Breast epithelium (tissue), 4 donors: ENCODE results near the gene ZNF564. TPM values are rescaled to one million over a fixed set of nuclear protein-coding genes. Genes with fewer than 3 reads are reported as not detected.

Experiments used
- DNase-seq, 2 donors: peaks; one replicate each; pipeline ENCODE4 v3.0.0-alpha.2; 2019; ENCODE audit warnings: low spot score in 2 of 2
- H3K27ac ChIP-seq, 2 donors: fragments of 200-600 bp; sonication (generic) in 1 of 2; one replicate each; pipeline ENCODE4 v1.5.1; 2016 to 2019; ENCODE audit warnings: mild to moderate bottlenecking in 1 of 2
- H3K27me3 ChIP-seq, 2 donors: fragments of 200-600 bp; sonication (generic) in 1 of 2; one replicate each; pipeline versions ENCODE4 v1.5.1 to v1.6.0; 2017 to 2019; ENCODE audit warnings: control low read depth in 1 of 2, mild to moderate bottlenecking in 1 of 2
- H3K36me3 ChIP-seq: fragments of 200-600 bp; one replicate; pipeline ENCODE4 v1.5.1; 2019
- H3K4me1 ChIP-seq, 2 donors: fragments of 200-600 bp; sonication (generic); one replicate each; pipeline ENCODE4 v1.5.1; 2016 to 2019; ENCODE audit warnings: control low read depth in 1 of 2
- H3K4me3 ChIP-seq, 3 donors: fragments of 200-600 bp; sonication (generic); 1 replicate in 2 of 3; 2 replicates in 1 of 3; pipeline ENCODE4 v1.5.1; 2016 to 2019; ENCODE audit warnings: mild to moderate bottlenecking in 3 of 3, moderate library complexity in 2 of 3
- H3K9me3 ChIP-seq, 2 donors: fragments of 200-600 bp; sonication (generic) in 1 of 2; one replicate each; pipeline ENCODE4 v1.5.1; 2016 to 2019; ENCODE audit warnings: control low read depth in 1 of 2
- CTCF ChIP-seq, 3 donors: fragments of 450-650 bp; IDR thresholded peaks; one replicate each; pipeline ENCODE4 v1.5.1; 2016 to 2017; ENCODE audit warnings: antibody characterized with exemption in 3 of 3, mild to moderate bottlenecking in 3 of 3, moderate library complexity in 3 of 3
- POLR2A ChIP-seq: fragments of 450-650 bp; IDR thresholded peaks from one replicate; pipeline ENCODE4 v1.6.1; 2016; ENCODE audit warnings: antibody characterized with exemption, mild to moderate bottlenecking, moderate library complexity
- POLR2AphosphoS5 ChIP-seq, 3 donors: sonication (generic); formaldehyde crosslinking; IDR thresholded peaks; one replicate each; pipeline ENCODE4 v1.6.1; 2017; ENCODE audit warnings: antibody characterized with exemption in 3 of 3
- intact Hi-C: fragments of 100-400 bp; cut with DNase I; formaldehyde crosslinking; loops from one replicate; pipeline ENCODE4 v1.15.1; 2023; ENCODE audit warnings: low total_unique reads
- total RNA-seq, 3 donors: library from RNA; depleted of rRNA; stranded (reverse); fragments of >200 nt; gene quantifications; one replicate each; pipeline ENCODE4 v1.1.0, GENCODE V29; 2016

ZNF564 gene
- total RNA-seq, 3 donors from 2014 or later, result 14.7 to 25.8 (median 18.7) TPM

DNA sequence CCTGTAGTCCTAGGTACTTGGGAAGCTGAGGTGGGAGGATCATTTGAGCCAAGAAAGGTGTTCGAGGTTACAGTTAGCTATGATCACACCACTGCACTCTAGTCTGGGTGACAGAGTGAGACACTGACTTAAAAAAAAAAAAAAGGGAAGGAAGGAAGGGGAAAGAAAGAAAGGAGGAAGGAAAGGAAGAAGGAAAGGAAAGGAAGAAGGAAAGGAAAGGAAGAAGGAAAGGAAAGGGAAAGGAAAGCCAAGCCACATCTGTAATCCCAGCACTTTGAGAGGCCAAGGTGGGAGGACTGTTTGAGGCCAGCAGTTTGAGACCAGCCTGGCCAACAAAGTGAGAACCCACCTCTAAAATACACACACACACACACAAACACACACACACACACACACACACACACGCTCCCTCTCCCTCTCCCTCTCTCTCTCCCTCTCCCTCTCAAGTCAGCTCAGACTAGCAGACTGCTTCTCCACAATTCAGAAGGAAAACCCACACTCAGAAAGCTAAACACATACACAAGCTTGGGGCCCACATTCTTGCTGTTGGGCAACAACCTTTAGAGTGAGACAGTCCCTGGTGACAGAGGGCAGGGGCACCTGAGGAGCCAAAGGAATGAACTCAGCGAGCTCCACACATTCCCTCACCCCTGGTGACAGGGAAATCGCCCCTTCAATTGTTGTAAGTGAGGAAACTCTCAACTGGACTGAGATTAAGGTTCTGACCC lies 69.3 kb downstream of the ZNF564 start:
- H3K9me3 ChIP-seq, result no peaks in the 10 kb centered on the region
- no peaks in the 10 kb centered on the region for H3K27me3 ChIP-seq
- H3K4me3 ChIP-seq, result no peak overlapping the region
- intact Hi-C loops, result no loop called here
- H3K4me1 ChIP-seq, result no peaks in the 10 kb centered on the region
- TF ChIP-seq POLR2AphosphoS5 (IDR thresholded peaks at IDR 0.05) (no peak), CTCF (IDR thresholded peaks at IDR 0.05) (no peak), POLR2A (no peak)
- no peak for DNase-seq
- no peak overlapping the region for H3K27ac ChIP-seq
- H3K36me3 ChIP-seq, result no peaks in the 10 kb centered on the region

- Histone ChIP-seq H3K27me3 (no peaks in the 10 kb centered on the region), H3K4me3 (no peak overlapping the region), H3K36me3 (no peaks in the 10 kb centered on the region), H3K9me3 (peaks cover 0 to 4% of the 10 kb centered on the region in 2 donors), H3K27ac (no peak overlapping the region), H3K4me1 (no peaks in the 10 kb centered on the region)
- intact Hi-C loops, result no loop called here
- TF ChIP-seq POLR2A, result no peak
- TF ChIP-seq POLR2AphosphoS5 (IDR thresholded peaks at IDR 0.05), result no peak
- DNase-seq, result no peak
Measured at GRCh38 chr19:12478234-12478941, 72.9 kb downstream of the ZNF564 start.

Other genes with a start within 250 kb of the ZNF564 start
- gene ZNF563, start 217.8 kb downstream of the ZNF564 start, total RNA-seq, result 1 to 10 TPM; 2.6 to 7.5 (median 5.2) TPM
- gene ZNF442, start 185.8 kb downstream of the ZNF564 start, total RNA-seq, result 1 to 10 TPM; 2.6 to 3.7 (median 3.3) TPM
- 10 to 100 TPM in 1 of 3 donors, 1 to 10 TPM in 2; 6.4 to 10.4 (median 8.8) TPM for gene ZNF799, start 150.2 kb downstream of the ZNF564 start, total RNA-seq
- gene ZNF443, start 110.5 kb downstream of the ZNF564 start, total RNA-seq, result 10 to 100 TPM in 2 of 3 donors, 1 to 10 TPM in 1; 4.2 to 12.6 (median 10.8) TPM
- 10 to 100 TPM in 1 of 3 donors, 1 to 10 TPM in 2; 3.0 to 10.2 (median 6.2) TPM for gene ZNF709, start 66.7 kb downstream of the ZNF564 start, total RNA-seq
- gene ZNF490, start 59.3 kb upstream of the ZNF564 start, total RNA-seq, result 1 to 10 TPM; 5.6 to 7.9 (median 7.0) TPM
- gene ZNF791, start 59.4 kb upstream of the ZNF564 start, total RNA-seq, result 10 to 100 TPM; 22.4 to 35.3 (median 34.7) TPM
- gene MAN2B1, start 115.3 kb upstream of the ZNF564 start, total RNA-seq, result 100 to 1,000 TPM in 1 of 3 donors, 10 to 100 TPM in 2; 45.6 to 118 (median 49.0) TPM
- 10 to 100 TPM in 2 of 3 donors, 1 to 10 TPM in 1; 8.2 to 13.8 (median 10.2) TPM for gene WDR83, start 115.3 kb upstream of the ZNF564 start, total RNA-seq
- gene DHPS, start 130.4 kb upstream of the ZNF564 start, total RNA-seq, result 100 to 1,000 TPM in 1 of 3 donors, 10 to 100 TPM in 2; 86.6 to 117 (median 91.4) TPM
- gene GNG14, start 136.5 kb upstream of the ZNF564 start, total RNA-seq, result not detected
- gene FBXW9, start 145.1 kb upstream of the ZNF564 start, total RNA-seq, result 10 to 100 TPM in 1 of 3 donors, 1 to 10 TPM in 2; 4.8 to 13.8 (median 8.5) TPM
- gene TNPO2, start 172.4 kb upstream of the ZNF564 start, total RNA-seq, result 10 to 100 TPM; 46.0 to 73.0 (median 70.8) TPM
- gene TRIR, start 183.2 kb upstream of the ZNF564 start, total RNA-seq, result 100 to 1,000 TPM; 319 to 409 (median 370) TPM
- gene GET3, start 186.0 kb upstream of the ZNF564 start, total RNA-seq, result 10 to 100 TPM; 50.8 to 64.6 (median 62.6) TPM
- not detected for gene BEST2, start 200.3 kb upstream of the ZNF564 start, total RNA-seq
- gene HOOK2, start 224.1 kb upstream of the ZNF564 start, total RNA-seq, result 100 to 1,000 TPM in 1 of 3 donors, 10 to 100 TPM in 2; 45.8 to 101 (median 98.6) TPM
- 100 to 1,000 TPM; 108 to 581 (median 320) TPM for gene JUNB, start 240.0 kb upstream of the ZNF564 start, total RNA-seq